Memory B cell (primary cell): Measurements from ENCODE around the gene PTPRN2.

Experiments
- ATAC-seq: fragments of 150-1000 bp; cut with Tn5 transposase; 2 replicates; pipeline ENCODE4 v1.10.0; 2021; ENCODE audit warnings: low read depth, mild to moderate bottlenecking, moderate library complexity
- DNase-seq, 2 donors: peaks; one replicate each; pipeline ENCODE4 v3.0.0; 2022; ENCODE audit warnings: low spot score in 2 of 2
- H3K27ac Mint-ChIP-seq: one replicate; pipeline ENCODE4 v1.8.0; 2022; ENCODE audit warnings: mild to moderate bottlenecking, moderate library complexity, mixed read lengths
- H3K27me3 Mint-ChIP-seq: one replicate; pipeline ENCODE4 v1.8.0; 2022; ENCODE audit warnings: mixed read lengths
- H3K36me3 Mint-ChIP-seq: one replicate; pipeline ENCODE4 v1.8.0; 2022; ENCODE audit warnings: mild to moderate bottlenecking, mixed read lengths
- H3K4me1 Mint-ChIP-seq: one replicate; pipeline ENCODE4 v1.8.0; 2022; ENCODE audit warnings: mixed read lengths
- H3K4me3 Mint-ChIP-seq: one replicate; pipeline ENCODE4 v1.8.0; 2022; ENCODE audit warnings: mild to moderate bottlenecking, moderate library complexity, mixed read lengths
- H3K9me3 Mint-ChIP-seq: one replicate; pipeline ENCODE4 v1.8.0; 2022; ENCODE audit warnings: mixed read lengths

Gene PTPRN2

DNA sequence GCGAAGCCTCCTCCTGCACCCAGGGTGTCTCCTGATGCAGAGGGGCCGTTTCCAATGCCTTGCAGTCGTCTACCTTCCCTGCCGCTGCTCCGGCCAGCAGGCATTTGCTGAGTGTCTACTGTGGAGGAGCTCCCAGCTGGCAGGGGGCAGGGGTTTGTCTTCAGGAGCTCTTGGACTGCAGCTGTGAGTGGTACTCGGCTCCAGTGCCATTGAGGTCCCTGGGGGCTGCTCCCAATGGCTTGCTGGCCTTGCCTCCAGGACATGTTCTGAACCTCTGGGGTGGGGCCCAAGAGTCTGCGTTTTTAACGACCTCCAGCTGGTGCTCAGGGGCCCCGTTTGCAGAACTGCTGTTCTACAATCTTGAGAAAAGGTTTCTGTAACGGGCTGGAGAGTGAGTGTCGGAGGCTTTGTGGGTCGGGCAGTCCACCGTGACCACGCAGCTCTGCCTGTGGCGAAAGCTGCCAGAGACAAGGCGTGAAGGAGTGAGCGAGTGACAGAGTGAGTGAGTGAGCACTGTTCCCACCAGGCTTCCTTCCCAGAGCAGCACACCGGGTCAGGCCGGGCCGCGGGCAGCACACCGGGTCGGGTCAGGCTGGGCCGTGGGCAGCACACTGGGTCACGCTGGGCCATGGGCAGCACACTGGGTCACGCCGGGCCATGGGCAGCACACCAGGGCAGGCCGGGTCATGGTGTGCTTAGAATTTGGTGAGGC is 520.2 kb downstream of the PTPRN2 start:
- Mint-ChIP-seq H3K9me3 (peaks cover 6% of the 10 kb centered on the region), H3K27me3 (no peaks in the 10 kb centered on the region), H3K27ac (no peak overlapping the region), H3K4me3 (no peak overlapping the region), H3K4me1 (no peaks in the 10 kb centered on the region), H3K36me3 (no peaks in the 10 kb centered on the region)
- ATAC-seq (no peak), DNase-seq (no peak)

GRCh38 chr7:158066085-158066484 is 521.5 kb downstream of the PTPRN2 start:
- no peak overlapping the region for H3K27ac Mint-ChIP-seq
- H3K36me3 Mint-ChIP-seq = no peaks in the 10 kb centered on the region
- H3K4me1 Mint-ChIP-seq = no peaks in the 10 kb centered on the region
- no peak for ATAC-seq
- H3K27me3 Mint-ChIP-seq = no peaks in the 10 kb centered on the region
- no peak for DNase-seq
- peaks cover 6% of the 10 kb centered on the region for H3K9me3 Mint-ChIP-seq
- H3K4me3 Mint-ChIP-seq = no peak overlapping the region

- no peaks in the 10 kb centered on the region for H3K27me3 Mint-ChIP-seq
- H3K9me3 Mint-ChIP-seq = peaks cover 4% of the 10 kb centered on the region
- no peaks in the 10 kb centered on the region for H3K4me1 Mint-ChIP-seq
- ATAC-seq = no peak
- no peak overlapping the region for H3K27ac Mint-ChIP-seq
- no peaks in the 10 kb centered on the region for H3K36me3 Mint-ChIP-seq
- H3K4me3 Mint-ChIP-seq = no peak overlapping the region
- DNase-seq = no peak
Measured at GRCh38 chr7:158065340-158065739, 522.3 kb downstream of the PTPRN2 start.

DNA sequence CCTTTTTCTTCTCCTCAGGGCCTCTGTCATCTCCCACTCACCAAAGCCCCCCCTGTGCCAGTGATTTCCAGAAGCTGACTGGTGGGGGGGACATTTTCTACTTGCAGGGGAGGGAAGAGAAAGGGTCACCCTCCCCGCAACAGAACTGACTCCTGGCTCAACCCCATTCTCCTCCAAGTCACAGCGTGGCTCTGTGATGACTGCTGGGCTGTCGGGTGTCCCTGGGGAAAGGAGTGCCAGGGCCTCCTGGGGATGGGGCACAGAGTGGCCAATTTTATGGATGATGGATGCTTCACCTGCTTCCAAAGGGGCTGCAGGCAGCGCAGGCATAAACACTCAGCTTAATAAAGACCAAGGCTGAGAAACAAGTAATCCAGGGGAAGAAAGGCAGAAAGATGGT is 523.0 kb downstream of the PTPRN2 start:
- DNase-seq = no peak
- peaks cover 2% of the 10 kb centered on the region for H3K9me3 Mint-ChIP-seq
- H3K4me3 Mint-ChIP-seq = no peak overlapping the region
- no peaks in the 10 kb centered on the region for H3K36me3 Mint-ChIP-seq
- H3K27ac Mint-ChIP-seq = no peak overlapping the region
- no peaks in the 10 kb centered on the region for H3K27me3 Mint-ChIP-seq
- H3K4me1 Mint-ChIP-seq = no peaks in the 10 kb centered on the region
- ATAC-seq = no peak

GRCh38 chr7:158063850-158064610 is 523.6 kb downstream of the PTPRN2 start:
- Mint-ChIP-seq H3K27me3 (no peaks in the 10 kb centered on the region), H3K4me3 (no peak overlapping the region), H3K4me1 (no peaks in the 10 kb centered on the region), H3K36me3 (no peaks in the 10 kb centered on the region), H3K27ac (no peak overlapping the region), H3K9me3 (no peaks in the 10 kb centered on the region)
- DNase-seq = no peak
- no peak for ATAC-seq

DNA sequence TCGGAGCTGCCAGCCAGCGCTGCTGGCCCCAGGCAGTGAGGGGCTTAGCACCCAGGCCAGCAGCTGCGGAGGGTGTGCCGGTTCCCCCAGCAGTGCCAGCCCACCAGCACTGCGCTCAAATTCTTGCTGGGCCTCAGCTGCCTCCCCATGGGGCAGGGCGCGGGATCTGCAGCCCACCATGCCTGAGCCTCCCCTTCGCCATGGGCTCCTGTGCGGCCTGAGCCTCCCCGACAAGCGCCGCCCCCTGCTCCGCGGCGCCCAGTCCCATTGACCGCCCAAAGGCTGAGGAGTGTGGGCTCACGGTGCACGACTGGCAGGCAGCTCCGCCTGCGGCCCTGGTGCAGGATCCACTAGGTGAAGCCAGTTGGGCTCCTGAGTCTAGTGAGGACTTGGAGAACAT is 525.0 kb downstream of the PTPRN2 start:
- DNase-seq (no peak), ATAC-seq (no peak)
- Mint-ChIP-seq H3K27ac (no peak overlapping the region), H3K9me3 (no peaks in the 10 kb centered on the region), H3K27me3 (no peaks in the 10 kb centered on the region), H3K4me1 (no peaks in the 10 kb centered on the region), H3K4me3 (no peak overlapping the region), H3K36me3 (no peaks in the 10 kb centered on the region)

DNA sequence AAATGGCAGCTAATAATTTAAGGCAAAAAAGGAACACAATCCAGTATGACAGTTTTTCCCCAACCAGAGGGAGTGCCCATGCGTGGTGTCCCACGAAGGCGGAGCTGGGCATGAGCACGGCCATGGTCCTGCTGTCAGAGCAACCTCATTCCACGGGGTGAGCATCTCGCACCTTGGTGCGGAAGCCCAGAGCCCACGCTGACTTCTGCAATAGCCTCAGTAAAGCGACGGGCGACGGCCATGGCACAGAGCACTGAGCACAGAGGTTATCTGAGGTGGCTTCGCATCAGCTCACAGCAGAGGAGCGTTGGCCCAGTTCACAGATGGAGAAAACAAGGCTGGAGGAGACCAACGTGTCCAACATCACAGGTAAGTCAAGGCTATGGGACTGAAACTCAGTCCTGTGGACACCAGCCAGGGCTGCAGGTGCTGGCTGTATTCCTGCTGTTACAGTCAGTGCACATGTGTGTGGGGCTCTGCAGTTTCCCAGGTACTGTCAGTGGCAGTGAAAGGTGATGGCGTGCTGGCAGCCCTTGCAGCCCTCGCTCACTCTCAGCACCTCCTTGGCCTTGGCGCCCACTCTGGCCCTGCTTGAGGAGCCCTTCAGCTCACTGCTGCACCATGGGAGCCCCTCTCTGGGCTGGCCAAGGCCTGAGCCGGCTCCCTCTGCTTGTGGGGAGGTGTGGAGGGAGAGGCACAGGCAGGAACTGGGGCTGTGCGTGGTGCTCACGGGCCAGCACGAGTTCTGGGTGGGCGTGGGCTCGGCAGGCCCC is 525.6 kb downstream of the PTPRN2 start:
- H3K36me3 Mint-ChIP-seq = no peaks in the 10 kb centered on the region
- ATAC-seq (no peak), DNase-seq (no peak)
- no peaks in the 10 kb centered on the region for H3K27me3 Mint-ChIP-seq
- H3K9me3 Mint-ChIP-seq = no peaks in the 10 kb centered on the region
- H3K4me1 Mint-ChIP-seq = no peaks in the 10 kb centered on the region
- H3K4me3 Mint-ChIP-seq = no peak overlapping the region
- no peak overlapping the region for H3K27ac Mint-ChIP-seq

GRCh38 chr7:158061026-158061630 is 526.5 kb downstream of the PTPRN2 start:
- no peak for ATAC-seq
- Mint-ChIP-seq H3K4me1 (no peaks in the 10 kb centered on the region), H3K9me3 (no peaks in the 10 kb centered on the region), H3K36me3 (no peaks in the 10 kb centered on the region), H3K27me3 (no peaks in the 10 kb centered on the region), H3K27ac (no peak overlapping the region), H3K4me3 (no peak overlapping the region)
- no peak for DNase-seq

GRCh38 chr7:158060216-158060615 is 527.4 kb downstream of the PTPRN2 start:
- no peak for DNase-seq
- H3K4me3 Mint-ChIP-seq = no peak overlapping the region
- no peaks in the 10 kb centered on the region for H3K27me3 Mint-ChIP-seq
- H3K9me3 Mint-ChIP-seq = no peaks in the 10 kb centered on the region
- no peak overlapping the region for H3K27ac Mint-ChIP-seq
- H3K36me3 Mint-ChIP-seq = no peaks in the 10 kb centered on the region
- no peak for ATAC-seq
- H3K4me1 Mint-ChIP-seq = no peaks in the 10 kb centered on the region

GRCh38 chr7:158057446-158057845 is 530.2 kb downstream of the PTPRN2 start:
- ATAC-seq (no peak), DNase-seq (no peak)
- Mint-ChIP-seq H3K27me3 (no peaks in the 10 kb centered on the region), H3K27ac (no peak overlapping the region), H3K4me1 (no peaks in the 10 kb centered on the region), H3K4me3 (no peak overlapping the region), H3K9me3 (no peaks in the 10 kb centered on the region), H3K36me3 (no peaks in the 10 kb centered on the region)

DNA sequence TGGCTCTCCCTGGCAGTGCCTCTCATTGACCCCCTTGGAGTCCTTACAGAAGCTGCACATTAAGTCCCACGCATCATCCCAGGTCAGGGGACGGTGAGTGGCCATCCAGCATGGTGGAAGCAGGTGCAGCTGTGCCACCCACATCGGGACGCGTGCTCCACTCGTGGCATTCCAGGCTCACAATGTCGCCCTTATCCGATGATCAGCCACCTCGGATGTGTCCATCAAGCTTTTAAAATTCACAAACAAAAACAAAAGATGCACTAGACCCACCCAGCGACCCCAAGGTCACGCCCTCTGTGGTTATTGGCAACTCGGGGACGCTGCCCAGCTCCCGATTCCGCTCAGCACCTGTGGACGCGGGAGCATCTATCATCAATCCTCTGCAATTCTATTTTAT is 530.9 kb downstream of the PTPRN2 start:
- Mint-ChIP-seq H3K36me3 (no peaks in the 10 kb centered on the region), H3K27ac (no peak overlapping the region), H3K27me3 (no peaks in the 10 kb centered on the region), H3K4me3 (no peak overlapping the region), H3K9me3 (no peaks in the 10 kb centered on the region), H3K4me1 (no peaks in the 10 kb centered on the region)
- no peak for DNase-seq
- no peak for ATAC-seq

GRCh38 chr7:158055726-158056510 is 531.7 kb downstream of the PTPRN2 start:
- Mint-ChIP-seq H3K27me3 (no peaks in the 10 kb centered on the region), H3K36me3 (no peaks in the 10 kb centered on the region), H3K9me3 (no peaks in the 10 kb centered on the region), H3K4me1 (no peaks in the 10 kb centered on the region), H3K27ac (no peak overlapping the region), H3K4me3 (no peak overlapping the region)
- no peak for ATAC-seq
- no peak for DNase-seq

DNA sequence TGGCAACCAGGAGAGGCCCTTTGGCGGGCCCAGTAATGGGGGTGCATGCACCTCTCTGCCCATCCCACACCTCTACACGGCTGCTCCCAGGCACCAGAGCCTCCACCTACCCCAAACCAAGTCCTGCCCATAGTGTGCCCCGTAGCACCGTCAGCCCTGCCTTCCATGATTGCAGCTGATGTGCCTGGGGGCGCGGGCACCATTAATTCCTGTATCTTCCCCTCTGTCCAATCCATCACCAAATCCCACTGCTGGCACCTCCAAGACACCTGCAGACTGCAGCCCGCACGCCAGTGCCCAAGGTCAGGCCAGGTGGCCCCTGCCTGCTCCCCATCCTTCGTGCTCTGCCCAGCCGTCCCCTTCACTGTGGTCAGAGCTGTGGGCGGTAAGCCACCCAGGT is 533.0 kb downstream of the PTPRN2 start:
- no peak for ATAC-seq

More for the DNA sequence above, 533.0 kb downstream of the PTPRN2 start:
- no peak overlapping the region for H3K27ac Mint-ChIP-seq
- H3K36me3 Mint-ChIP-seq = no peaks in the 10 kb centered on the region
- H3K4me1 Mint-ChIP-seq = no peaks in the 10 kb centered on the region
- DNase-seq = no peak
- no peaks in the 10 kb centered on the region for H3K9me3 Mint-ChIP-seq
- H3K27me3 Mint-ChIP-seq = no peaks in the 10 kb centered on the region
- no peak overlapping the region for H3K4me3 Mint-ChIP-seq
